Stimulated activated CD4-positive, alpha-beta T cell treated with anti-CD3 and anti-CD28 coated beads, Interleukin-12 subunit alpha, Interleukin-12 subunit beta, amount 100 ng/mL, for 24 hours (primary cell): ENCODE results near the gene OR1J1.
A peak's percentile ranks its signal among the peaks of the same experiment; 100 is the strongest.

Source experiments
- DNase-seq, 2 experiments: peaks; one replicate each; pipeline ENCODE4 v3.0.0-alpha.2; 2020; ENCODE audit warnings: low read depth in 2 of 2

Gene OR1J1

DNA sequence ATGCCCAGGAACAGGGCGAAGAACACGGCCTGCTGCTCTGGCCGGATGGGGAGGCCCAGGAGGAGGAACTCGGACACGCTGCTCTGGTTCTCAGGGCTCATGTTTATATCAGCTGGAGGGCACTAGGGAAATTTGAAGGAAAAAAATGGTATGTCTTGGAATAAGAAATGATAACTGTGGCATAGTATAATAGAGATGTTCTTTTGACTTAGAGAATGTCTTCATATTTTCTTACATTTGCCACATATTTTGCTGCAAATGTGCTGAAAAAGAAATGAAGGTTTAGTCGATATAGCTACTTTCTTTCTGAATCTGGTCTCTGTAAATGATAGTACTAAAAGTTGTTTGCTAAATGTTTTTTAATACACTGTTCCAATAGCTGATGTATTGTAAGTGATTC is at the start of gene OR1J1:
TSS of gene OR1J1 (minus strand) at position 101 of the 400 bp plus-strand sequence. CDS start at position 101, 0 bp downstream.
- DNase-seq, result no peak

- no peak for DNase-seq
These were observed 49.5 kb upstream of the OR1J1 start, which contains the start of gene OR1N1 for GRCh38 chr9:122527193-122527592. Gene OR1N1 (minus strand): TSS chr9:122527293. CDS start chr9:122527293, 0 bp downstream.

DNA sequence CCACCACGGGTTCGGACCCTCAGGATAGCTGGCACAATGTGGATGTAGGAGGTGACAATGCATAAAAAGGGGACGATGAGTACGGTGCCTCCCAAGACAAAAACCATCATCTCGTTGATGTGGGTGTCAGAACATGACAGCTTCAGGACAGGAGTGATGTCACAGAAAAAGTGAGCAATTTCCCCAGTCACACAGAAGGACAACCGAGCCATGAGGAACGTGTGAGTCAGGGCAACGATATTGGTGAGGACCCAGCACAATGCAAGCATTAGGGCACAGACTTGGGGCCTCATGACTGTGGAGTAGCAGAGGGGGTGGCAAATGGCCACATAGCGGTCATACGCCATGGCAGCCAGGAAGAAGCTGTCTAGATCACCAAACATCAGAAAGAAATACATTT is 48.9 kb upstream of the OR1J1 start:
- no peak for DNase-seq

DNA sequence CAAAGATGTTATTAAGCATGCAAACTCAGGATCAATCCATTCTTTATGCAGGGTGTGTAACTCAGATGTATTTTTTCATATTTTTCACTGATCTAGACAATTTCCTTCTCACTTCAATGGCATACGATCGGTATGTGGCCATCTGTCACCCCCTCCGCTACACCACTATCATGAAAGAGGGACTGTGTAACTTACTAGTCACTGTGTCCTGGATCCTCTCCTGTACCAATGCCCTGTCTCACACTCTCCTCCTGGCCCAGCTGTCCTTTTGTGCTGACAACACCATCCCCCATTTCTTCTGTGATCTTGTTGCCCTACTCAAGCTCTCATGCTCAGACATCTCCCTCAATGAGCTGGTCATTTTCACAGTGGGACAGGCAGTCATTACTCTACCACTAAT is 41.6 kb upstream of the OR1J1 start:
- DNase-seq, result no peak

DNA sequence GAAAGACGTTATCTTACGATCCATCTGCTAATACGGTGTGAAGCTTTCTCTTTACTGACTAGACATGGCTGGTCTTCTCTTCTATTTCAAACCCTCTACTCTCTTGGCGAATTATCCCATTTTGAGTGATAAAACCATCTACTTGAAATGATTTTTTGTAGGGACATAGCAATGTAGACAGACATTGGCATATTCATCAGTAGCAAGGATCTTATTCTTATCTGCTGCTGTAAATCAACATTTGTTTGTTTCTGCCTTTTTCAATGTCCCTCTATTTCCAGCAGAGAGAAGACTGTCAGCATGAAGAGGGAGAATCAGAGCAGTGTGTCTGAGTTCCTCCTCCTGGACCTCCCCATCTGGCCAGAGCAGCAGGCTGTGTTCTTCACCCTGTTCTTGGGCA is 41.1 kb upstream of the OR1J1 start, which contains the start of gene OR1J4:
TSS of gene OR1J4 (plus strand) at position 301 of the 400 bp plus-strand sequence. CDS start at position 301, 0 bp downstream.
- no peak for DNase-seq

DNA sequence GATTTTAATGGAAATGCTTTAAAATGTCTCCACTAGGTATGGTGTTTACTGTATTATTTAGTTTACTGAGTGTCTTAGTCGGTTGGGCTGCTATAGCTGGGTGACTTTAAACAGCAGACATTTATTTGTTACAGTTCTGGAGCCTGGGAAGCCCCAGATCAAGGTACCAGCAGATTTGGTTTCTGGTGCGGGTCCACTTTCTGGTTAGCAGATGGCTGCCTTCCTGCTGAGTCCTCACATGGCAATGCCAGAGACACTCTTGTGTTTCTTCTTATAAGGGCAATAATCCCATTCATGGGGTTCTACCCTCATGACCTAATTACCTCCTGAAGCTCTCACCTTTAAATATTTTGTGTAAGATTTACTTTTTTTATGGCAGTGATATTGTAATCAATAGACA is 40.5 kb upstream of the OR1J1 start:
- no peak for DNase-seq

DNA sequence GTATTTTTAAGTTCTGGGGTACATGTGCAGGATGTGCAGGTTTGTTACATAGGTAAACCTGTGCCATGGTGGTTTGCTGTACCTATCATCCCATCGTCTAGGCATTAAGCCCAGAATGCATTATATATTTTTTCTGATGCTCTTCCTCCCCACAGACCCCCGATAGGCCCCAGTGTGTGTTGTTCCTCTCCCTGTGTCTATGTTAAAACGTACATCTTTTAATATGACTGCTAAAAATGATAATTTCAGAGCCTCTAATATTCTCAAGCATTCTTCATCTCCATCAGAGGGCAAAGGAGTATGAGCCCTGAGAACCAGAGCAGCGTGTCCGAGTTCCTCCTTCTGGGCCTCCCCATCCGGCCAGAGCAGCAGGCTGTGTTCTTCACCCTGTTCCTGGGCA is 32.8 kb upstream of the OR1J1 start, which contains the start of gene OR1J2:
TSS of gene OR1J2 (plus strand) at position 301 of the 400 bp plus-strand sequence. CDS start at position 301, 0 bp downstream.
- no peak for DNase-seq

DNA sequence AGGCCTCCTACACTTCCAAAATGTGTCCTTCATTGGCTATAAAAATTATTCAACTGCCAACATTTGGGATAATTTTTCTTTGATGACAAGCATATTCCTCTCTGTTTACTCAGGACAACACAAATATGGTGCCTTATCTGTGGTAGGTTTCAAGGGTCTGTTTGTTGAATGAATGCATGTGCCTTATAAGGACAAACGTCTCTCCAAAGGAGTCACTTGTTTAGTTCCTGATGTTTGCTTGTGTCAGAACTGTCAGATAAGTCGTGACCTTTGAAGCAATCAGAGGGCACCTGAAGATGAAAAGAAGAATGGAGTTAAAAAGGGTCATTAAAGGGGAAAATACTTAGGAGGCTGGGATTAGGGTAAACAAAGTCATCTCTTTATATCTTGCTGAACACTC is 29.2 kb upstream of the OR1J1 start:
- no peak for DNase-seq

GRCh38 chr9:122498883-122499288 is 21.2 kb upstream of the OR1J1 start:
- DNase-seq, result no peak

GRCh38 chr9:122479062-122479461 is 1.3 kb upstream of the OR1J1 start:
- DNase-seq, result no peak

- DNase-seq, result no peak
These were observed 380 bp downstream of the OR1J1 start for GRCh38 chr9:122477346-122477745.

DNA sequence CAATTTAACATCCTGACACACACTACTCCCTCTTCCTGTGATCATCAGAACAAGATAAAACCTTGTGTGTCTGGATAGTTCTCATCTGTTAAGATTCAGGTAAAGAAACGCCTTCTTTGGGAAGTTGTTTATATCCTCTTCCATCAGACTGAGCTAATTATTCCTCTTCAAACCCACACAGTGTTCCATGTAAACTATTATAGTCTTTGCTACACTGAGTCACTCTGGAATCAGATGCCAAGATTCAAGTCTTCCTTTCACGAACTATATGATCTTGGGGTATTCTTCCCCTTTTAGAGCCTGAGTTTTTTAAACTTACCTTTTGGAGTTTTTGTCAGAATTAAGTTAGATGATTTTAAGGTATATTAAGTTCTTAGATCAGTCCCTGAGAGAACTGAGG is 2.0 kb downstream of the OR1J1 start:
- DNase-seq, result no peak

DNA sequence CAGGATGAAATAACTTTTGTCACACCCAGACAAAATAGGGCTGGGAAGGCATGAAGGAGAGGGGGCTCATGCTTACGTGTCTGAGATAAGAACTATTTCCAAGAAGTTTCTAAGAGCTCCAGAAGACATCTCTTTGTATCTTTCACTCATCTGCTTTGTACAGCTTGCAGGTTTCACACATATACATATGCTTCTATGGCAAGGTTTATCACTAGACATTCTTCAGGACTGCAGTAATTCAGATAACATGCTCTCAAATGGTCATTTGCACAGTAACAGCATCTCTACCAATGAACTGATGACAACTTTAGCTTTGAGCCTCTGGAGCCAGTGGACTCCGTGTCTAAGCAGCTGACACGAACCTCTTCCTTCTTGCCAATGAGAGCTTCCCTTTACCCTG is 3.2 kb downstream of the OR1J1 start:
- no peak for DNase-seq

GRCh38 chr9:122468735-122469134 is 9.0 kb downstream of the OR1J1 start:
- no peak for DNase-seq

GRCh38 chr9:122466456-122466855 is 11.3 kb downstream of the OR1J1 start:
- DNase-seq, result no peak

GRCh38 chr9:122464633-122465567 is 12.8 kb downstream of the OR1J1 start:
- peak; percentile 26 to 52 for DNase-seq

- DNase-seq, result no peak
These were observed 13.7 kb downstream of the OR1J1 start for GRCh38 chr9:122463828-122464632.

- no peak for DNase-seq
These were observed 19.9 kb downstream of the OR1J1 start for GRCh38 chr9:122457787-122458186.

GRCh38 chr9:122456123-122456522 is 21.6 kb downstream of the OR1J1 start:
- DNase-seq, result no peak

DNA sequence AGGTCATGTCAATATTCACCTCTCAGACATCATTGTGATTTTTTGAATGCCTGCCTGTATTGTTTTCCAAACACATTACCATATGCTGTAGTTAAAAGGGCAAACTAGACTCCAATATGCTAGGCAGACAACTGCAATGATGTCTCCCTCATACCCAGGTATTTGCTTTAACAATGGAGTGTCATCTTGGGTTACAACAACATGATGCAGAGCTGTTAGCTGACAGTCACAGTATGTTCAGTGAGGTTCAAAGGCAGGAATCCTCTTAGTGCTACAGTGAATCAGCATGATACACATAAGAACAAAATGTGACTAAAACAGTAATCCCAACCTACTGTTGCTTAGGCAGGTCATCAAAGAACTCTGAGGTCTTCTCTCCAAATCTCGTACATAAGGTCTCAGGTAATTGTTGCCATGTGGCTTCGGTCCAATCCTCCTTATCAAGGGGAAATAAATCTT is 24.0 kb downstream of the OR1J1 start:
- DNase-seq, result no peak

- no peak for DNase-seq
These were observed 30.8 kb downstream of the OR1J1 start for GRCh38 chr9:122446819-122447484.
